GM12891 (cell line): Measurements from ENCODE around the gene USP10.

Experiments
- POLR2A ChIP-seq: IDR thresholded peaks from 2 replicates; pipeline ENCODE4 v1.6.1; 2011; ENCODE audit warnings: low read depth, low read length, control low read depth
- POLR2AphosphoS5 ChIP-seq: IDR thresholded peaks from 2 replicates; pipeline ENCODE4 v1.6.1; 2011; ENCODE audit warnings: low read depth, low read length, control low read depth
- TAF1 ChIP-seq: IDR thresholded peaks from 2 replicates; pipeline ENCODE4 v1.6.1; 2011; ENCODE audit warnings: low read depth, low read length, control low read depth

DNA sequence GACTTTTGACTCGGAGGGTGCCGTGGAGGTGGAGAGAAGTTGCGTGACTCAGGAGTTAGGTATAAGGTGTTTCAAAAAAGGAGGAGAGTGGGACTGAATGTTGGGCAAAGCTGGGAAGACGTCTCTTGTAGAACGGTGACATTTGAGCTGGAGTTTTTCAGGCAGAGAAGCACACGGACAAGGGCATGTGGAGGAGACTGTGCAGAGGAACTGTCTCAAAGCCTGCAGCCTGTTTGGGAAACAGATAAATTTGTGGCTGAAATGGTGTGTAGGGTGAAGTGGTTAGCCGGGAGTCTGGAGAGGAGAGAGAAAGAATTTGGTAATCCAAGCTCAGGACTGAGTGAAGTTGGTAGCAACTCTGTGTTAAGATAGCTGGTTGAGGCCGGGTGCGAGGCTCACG, 9.8 kb downstream of the USP10 start:
- no peak for TF ChIP-seq POLR2AphosphoS5
- no peak for TF ChIP-seq POLR2A
- TF ChIP-seq TAF1, result no peak
